HFF-Myc (cell line): Measurements from ENCODE around the gene PTPN6.

Source experiments
- DNase-seq: peaks from one replicate; pipeline ENCODE4 v3.0.0-alpha.2; 2011; ENCODE audit warnings: low read depth; ENCODE audit errors: extremely low read depth
- H3K4me3 ChIP-seq: replicated peaks from 2 replicates; pipeline ENCODE4 v1.5.1; 2011; ENCODE audit warnings: low read depth, mild to moderate bottlenecking, control low read depth, low read length
- CTCF ChIP-seq: IDR thresholded peaks from 2 replicates; pipeline ENCODE4 v1.5.1; 2012; ENCODE audit warnings: mild to moderate bottlenecking, low read depth, low read length, control low read depth; ENCODE audit errors: missing control alignments

The PTPN6 gene

GRCh38 chr12:6957741-6958608, 6.8 kb downstream of the PTPN6 start:
- TF ChIP-seq CTCF = no peak
- no peak for DNase-seq
- no peak overlapping the region for H3K4me3 ChIP-seq

- H3K4me3 ChIP-seq = no peak overlapping the region
- no peak for TF ChIP-seq CTCF
Measured at GRCh38 chr12:6958609-6959057, 7.5 kb downstream of the PTPN6 start.

GRCh38 chr12:6959058-6959804, 8.1 kb downstream of the PTPN6 start:
- DNase-seq = no peak
- TF ChIP-seq CTCF = no peak
- no peak overlapping the region for H3K4me3 ChIP-seq

More at GRCh38 chr12:6958609-6959057, 7.5 kb downstream of the PTPN6 start:
- DNase-seq = no peak

GRCh38 chr12:6959805-6960592, 8.8 kb downstream of the PTPN6 start:
- H3K4me3 ChIP-seq = no peak overlapping the region
- DNase-seq = no peak
- no peak for TF ChIP-seq CTCF

GRCh38 chr12:6960593-6961277, 9.6 kb downstream of the PTPN6 start:
- DNase-seq = no peak
- peak; percentile 6 for TF ChIP-seq CTCF
- no peak overlapping the region for H3K4me3 ChIP-seq

- no peak for DNase-seq
- TF ChIP-seq CTCF = no peak
- H3K4me3 ChIP-seq = peak overlapping the region; percentile 7; the same call in 1 of the 2 replicates
Measured at GRCh38 chr12:6961278-6961694, 10.1 kb downstream of the PTPN6 start.
